B cell (primary cell): ENCODE data around the gene POLD1.
"Not testable (repeated sequence)": the region's sequence is repeated elsewhere in the genome, so short reads cannot be mapped to it uniquely, and the experiment has no call there.

Source experiments
- EZH2 ChIP-seq: IDR thresholded peaks from 2 replicates; pipeline ENCODE4 v1.6.1; 2012; ENCODE audit warnings: borderline replicate concordance, low read depth, mild to moderate bottlenecking, moderate library complexity, low read length; ENCODE audit not compliant: insufficient read depth, poor library complexity, severe bottlenecking
- TF ChIP-seq, protein P1 (sequence below): fragments of 200-600 bp; IDR thresholded peaks from one replicate; pipeline ENCODE4 v1.8.0; 2022; ENCODE audit warnings: antibody characterized with exemption, mild to moderate bottlenecking

DNA sequence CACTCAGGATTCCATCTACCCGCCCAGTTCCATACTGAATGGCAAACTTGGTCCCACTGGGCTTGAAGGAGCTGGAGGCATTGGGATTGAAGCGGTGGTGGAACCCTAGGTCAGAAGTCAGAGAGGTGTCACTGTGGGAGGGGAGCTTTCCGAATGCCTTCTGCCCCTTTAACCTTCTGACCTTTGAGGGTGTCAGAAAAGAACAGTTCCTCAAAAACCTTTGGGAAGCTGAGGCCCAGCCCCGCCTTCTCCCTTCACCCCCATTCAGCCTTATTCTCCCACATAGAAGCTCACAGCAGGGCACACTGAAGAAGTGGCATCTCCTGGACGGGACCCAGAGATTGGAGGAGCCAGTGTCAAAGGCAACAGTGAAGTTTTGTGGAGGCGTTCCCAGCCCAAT, 47.1 kb upstream of the POLD1 start:
- TF ChIP-seq, protein P1, sequence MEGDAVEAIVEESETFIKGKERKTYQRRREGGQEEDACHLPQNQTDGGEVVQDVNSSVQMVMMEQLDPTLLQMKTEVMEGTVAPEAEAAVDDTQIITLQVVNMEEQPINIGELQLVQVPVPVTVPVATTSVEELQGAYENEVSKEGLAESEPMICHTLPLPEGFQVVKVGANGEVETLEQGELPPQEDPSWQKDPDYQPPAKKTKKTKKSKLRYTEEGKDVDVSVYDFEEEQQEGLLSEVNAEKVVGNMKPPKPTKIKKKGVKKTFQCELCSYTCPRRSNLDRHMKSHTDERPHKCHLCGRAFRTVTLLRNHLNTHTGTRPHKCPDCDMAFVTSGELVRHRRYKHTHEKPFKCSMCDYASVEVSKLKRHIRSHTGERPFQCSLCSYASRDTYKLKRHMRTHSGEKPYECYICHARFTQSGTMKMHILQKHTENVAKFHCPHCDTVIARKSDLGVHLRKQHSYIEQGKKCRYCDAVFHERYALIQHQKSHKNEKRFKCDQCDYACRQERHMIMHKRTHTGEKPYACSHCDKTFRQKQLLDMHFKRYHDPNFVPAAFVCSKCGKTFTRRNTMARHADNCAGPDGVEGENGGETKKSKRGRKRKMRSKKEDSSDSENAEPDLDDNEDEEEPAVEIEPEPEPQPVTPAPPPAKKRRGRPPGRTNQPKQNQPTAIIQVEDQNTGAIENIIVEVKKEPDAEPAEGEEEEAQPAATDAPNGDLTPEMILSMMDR: not testable (repeated sequence)
- TF ChIP-seq EZH2: not testable (repeated sequence)
